SU-DHL-6 (cell line): ENCODE results near the gene UNC5B.

Experiments used
- EZH2phosphoT487 ChIP-seq: fragments of 200-600 bp; sonication (generic), shearing (Covaris generic); conservative IDR thresholded peaks from 2 replicates; pipeline ENCODE4 v1.6.1; 2018; ENCODE audit warnings: mild to moderate bottlenecking, antibody characterized with exemption, low read length, moderate library complexity, mixed read lengths
- TF ChIP-seq, protein P1 (sequence below): fragments of 200-600 bp; sonication (generic); IDR thresholded peaks from one replicate; pipeline ENCODE4 v1.5.1; 2017; ENCODE audit warnings: antibody characterized with exemption, mild to moderate bottlenecking, low read length, moderate library complexity; ENCODE audit not compliant: insufficient read depth, poor library complexity, severe bottlenecking

DNA sequence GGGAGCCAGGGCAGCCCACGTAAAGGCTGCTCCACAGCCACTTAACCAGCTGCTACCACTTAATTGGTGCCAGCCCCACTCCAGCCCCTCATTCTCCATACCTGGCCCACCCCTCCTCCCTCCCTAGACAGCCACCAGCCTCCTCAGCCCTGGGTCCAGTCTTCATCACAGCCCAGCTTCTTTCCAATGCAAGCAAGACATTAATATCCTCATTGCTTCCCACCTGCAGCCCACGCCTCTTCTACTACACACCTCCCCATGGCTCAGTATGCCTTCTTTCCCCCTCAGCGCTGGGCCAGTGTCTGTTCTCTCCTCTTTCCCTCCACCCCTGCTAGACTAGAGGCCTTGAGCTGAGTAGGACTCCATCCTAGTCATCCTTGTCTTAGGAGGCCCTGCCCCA is 33.5 kb upstream of the UNC5B start:
- TF ChIP-seq, protein P1, sequence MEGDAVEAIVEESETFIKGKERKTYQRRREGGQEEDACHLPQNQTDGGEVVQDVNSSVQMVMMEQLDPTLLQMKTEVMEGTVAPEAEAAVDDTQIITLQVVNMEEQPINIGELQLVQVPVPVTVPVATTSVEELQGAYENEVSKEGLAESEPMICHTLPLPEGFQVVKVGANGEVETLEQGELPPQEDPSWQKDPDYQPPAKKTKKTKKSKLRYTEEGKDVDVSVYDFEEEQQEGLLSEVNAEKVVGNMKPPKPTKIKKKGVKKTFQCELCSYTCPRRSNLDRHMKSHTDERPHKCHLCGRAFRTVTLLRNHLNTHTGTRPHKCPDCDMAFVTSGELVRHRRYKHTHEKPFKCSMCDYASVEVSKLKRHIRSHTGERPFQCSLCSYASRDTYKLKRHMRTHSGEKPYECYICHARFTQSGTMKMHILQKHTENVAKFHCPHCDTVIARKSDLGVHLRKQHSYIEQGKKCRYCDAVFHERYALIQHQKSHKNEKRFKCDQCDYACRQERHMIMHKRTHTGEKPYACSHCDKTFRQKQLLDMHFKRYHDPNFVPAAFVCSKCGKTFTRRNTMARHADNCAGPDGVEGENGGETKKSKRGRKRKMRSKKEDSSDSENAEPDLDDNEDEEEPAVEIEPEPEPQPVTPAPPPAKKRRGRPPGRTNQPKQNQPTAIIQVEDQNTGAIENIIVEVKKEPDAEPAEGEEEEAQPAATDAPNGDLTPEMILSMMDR, result no peak
- no peak for TF ChIP-seq EZH2phosphoT487
